ENCODE results near the gene ACBD4.

Gene ACBD4

DNA sequence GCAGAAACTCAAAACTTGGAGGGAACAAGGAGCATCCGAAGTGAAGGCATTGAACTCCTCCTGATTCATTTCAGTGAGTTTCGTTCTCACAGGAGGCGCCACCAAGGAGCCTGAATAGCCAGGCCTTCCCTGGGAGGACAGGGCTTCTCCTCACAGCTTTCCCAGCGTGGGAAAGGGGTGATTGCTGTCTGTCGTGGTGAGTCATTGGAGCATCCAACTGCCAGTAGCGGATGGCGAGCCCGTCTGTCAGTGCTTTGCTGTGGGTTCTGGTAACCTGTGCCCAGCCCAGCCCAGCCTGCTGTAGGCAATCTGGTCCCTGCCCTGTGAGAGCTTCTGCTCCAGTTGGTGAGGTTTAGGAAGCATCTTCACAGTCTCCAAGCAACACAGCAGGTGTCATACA lies 31.5 kb upstream of the ACBD4 start:
- in situ Hi-C loops (cut with MboI; ENCODE audit: low sequenced_read_pairs) = no loop called here

DNA sequence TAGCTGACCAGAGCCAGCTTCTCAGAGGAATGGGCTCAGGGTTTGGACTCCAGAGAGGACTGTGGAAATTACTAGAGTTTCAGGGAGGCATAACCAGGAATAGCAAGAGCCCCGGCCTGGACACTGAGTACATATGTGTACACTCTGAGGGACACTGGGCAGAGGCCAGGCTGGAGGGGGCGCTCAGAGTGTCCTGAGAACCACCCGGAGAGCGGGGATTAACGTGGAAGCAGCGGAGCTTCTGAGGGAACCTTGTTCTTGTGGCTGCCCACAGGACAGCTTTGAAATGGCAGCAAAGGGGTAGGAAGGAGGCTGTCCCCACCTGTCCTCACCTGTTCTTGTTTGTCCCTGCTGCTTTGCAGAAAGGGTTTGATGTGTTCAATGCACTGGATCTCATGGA lies 31.0 kb upstream of the ACBD4 start:
- in situ Hi-C loops (cut with MboI; ENCODE audit: low sequenced_read_pairs) = no loop called here

DNA sequence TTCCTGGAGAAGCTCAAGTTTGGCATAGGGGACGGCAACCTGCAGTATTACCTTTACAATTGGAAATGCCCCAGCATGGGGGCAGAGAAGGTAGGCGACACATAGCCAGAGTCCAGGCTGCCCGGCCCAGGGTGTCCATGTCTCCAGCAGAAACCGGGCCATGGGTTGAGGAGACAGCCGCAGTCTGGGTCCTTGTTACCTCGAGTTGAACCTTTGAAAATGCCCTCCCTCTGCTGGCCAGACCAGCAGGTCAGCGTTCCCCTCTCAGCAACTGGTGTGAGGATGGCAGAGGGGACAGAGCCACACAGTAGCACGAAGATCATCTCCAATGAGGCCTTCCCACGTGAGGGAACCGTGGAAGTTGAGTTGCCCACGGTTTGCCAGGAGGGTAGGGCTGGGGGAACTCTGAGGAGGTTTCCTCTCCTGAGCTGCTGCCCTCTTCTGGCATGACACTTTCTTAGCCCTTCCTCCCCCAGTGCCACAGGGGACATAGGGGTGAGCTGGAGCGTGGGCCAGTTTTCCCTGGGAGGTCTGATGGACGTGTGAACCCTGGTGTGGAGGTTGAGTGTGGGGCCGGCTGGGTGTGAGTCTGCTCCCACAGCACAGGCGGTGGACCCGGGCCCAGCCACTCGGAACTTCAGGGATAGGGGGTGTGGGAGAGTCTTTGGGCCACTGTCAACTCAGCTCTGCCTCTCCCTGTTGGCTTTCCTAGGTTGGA lies 30.4 kb upstream of the ACBD4 start:
- in situ Hi-C loops (cut with MboI; ENCODE audit: low sequenced_read_pairs) = no loop called here

DNA sequence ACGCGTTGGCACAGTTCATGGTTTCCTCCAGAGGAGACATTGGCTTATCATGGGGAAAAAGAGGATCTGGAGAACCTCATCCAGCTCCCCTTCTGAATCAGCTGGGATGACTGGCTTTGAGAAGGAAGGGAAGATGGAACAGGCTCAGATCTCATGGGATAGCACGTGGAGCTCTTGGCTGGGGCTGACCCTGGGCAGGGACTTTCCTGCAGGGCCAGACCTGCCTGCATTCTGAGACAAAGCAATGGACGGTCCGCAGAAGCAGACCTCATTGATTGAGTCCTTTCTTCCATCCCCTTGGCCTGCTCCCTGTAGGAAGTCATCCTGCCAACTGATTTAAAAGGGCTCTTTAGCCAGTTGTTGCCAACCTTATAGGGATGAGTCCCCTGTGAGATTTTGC lies 29.4 kb upstream of the ACBD4 start:
- in situ Hi-C loops (cut with MboI; ENCODE audit: low sequenced_read_pairs) = no loop called here

DNA sequence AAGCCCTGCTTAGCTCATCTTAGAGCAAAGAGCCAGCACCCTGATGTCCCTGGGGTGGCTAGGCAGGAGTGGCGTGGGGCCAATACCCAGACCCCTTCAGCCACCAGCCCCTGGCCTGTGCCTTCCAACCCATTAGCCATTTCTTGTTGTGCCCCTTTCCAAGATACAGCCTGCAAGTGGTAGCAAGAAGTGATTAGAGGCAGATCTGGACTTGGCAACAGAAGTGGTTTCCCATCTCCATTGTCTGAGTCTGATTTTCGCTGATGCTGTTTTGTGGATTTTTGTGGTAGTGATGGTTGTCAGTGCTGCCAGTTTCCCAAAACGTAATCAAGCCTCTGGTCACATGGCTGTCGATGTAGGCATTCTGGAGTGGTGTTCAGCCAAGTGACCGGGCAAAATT lies 28.9 kb upstream of the ACBD4 start:
- in situ Hi-C loops (cut with MboI; ENCODE audit: low sequenced_read_pairs) = no loop called here

DNA sequence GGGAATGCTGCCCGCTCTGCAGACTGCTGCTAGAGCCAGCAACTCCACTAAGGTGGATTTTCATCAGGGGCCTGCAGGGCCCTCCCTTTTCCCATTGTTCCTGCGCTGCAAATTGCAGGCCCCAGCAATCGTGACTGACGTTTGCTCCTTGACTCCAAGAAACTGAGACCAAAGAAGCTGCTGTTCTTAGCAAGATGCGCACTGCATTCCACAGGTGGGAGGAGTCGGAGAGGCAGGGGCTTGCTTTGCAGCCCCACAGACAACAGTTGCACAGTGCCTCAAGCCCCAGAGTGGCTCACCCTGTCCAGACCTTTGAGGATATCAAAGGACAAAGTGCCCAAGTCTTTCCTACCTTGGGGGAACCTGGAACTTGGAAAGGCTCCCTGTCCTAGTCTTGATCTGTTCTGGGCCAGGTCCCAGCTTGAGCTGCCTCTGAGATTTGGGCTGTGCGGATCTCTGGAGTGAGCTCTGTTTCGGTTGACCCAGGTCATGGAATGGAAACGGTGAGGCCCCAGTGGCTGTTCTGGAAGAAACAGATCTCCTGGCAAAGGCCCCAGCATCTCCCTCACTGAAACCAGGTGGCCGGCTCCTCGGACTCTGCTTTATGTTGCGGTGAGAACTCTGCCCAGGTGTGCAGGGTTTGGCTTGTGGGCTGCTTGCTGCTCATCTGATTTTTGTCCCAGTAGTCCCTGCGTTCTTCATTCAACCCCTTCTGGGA lies 28.0 kb upstream of the ACBD4 start:
- in situ Hi-C loops (cut with MboI; ENCODE audit: low sequenced_read_pairs) = no loop called here

DNA sequence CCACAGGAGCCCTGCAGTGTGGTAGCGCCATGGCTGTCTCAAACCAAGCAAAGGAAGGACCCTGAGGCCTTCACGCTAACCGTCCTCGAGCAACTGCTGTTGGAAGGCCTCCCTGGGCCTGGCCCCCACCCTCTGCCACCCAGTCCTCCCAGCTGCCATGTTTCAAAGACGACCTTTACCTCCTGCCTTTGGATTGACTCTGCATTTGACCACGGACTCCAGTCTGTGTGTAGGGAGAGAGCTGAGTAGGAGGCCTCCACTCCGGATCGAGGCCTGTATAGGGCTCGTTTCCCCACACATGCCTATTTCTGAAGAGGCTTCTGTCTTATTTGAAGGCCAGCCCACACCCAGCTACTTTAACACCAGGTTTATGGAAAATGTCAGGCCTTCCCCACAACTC lies 27.4 kb upstream of the ACBD4 start:
- in situ Hi-C loops (cut with MboI; ENCODE audit: low sequenced_read_pairs) = no loop called here

DNA sequence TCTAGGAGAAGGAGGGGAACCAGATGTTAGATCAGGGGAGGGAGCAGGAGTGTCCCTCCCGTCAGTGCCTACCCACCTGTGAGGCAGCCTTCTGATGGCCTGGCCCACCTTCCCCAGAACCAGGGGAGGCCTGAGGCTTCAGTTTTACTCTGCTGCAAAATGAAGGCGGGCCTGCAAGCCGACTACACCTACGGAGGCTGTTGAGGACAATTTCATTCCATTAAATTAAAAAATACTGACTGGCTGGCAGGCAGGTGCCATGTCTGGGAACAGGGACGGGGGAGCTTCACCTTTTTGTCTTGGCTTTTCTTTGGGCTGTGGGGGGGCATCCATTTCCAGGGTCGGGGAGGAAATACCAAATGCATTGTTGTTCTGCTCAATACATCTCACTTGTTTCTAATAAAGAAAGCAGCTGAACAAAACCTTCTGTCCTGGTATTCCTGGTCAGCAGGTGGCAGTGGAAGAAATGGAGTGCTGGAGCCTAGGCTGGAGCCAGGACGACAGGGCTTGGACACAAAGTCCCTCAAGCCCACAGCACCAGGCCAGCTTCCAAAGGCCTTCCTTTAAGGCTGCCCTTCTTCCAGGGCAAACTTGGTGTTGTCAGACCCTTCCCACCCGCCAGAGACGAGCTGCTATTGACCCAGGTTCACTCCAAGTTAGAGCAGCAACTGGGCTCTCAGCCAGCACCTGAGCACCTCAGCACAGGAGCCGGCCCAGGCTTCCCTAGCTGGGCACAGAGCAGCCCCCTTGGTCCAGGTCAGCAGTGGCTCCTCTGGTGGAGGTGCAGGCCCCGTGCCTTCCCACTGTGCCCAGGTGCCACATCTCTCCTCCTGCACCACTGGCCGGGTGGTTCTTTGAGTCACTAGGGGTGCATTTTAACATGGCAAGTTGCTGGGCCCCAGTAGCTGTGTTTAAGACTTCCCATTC lies 26.6 kb upstream of the ACBD4 start:
- in situ Hi-C loops (cut with MboI; ENCODE audit: low sequenced_read_pairs) = no loop called here

DNA sequence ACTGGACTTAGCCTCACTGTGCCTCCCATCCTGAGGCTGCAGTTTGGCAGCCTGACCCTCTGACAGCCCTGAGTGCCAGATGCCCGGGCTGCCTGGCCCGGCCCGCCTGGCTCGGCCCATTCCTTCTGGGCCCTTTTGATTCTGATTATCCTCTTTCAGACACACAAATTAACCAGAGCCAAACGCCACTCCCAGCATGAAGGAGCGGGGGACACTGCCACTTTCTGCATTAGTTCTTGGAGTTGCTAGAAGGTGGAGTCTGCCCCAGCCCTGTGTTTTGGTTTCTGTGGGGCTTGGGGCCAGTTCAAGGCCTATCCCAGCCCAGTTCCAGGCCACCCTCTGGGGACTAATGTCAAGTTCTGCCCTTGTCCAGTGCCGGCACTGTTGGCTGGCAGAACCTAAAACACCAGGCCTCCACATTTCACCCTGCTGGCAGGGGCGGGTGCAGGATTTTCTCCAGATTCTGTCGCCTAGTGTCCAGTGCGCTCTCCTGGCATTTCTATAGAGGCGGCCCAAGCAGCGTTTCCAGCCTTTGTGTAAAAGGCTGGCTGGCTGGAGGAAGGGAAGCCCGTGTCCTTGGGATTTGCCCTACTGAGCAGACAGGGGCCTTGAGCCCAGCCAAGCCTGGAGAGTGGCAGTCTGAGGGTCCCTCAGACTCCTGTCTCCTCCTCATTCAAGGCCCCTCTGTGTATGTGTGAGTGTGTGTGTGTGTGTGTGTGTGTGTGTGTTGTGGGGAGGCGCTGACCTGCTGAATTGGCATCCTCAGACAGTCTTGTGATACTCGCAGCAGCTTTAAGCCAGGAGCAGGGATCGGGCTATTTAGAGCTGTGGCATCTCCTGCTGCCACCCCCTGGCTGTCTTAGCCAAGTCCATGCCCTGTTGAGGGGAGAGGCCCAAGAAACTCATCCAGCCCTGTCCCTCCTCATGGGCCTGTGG lies 24.5 kb upstream of the ACBD4 start:
- in situ Hi-C loops (cut with MboI; ENCODE audit: low sequenced_read_pairs) = no loop called here

DNA sequence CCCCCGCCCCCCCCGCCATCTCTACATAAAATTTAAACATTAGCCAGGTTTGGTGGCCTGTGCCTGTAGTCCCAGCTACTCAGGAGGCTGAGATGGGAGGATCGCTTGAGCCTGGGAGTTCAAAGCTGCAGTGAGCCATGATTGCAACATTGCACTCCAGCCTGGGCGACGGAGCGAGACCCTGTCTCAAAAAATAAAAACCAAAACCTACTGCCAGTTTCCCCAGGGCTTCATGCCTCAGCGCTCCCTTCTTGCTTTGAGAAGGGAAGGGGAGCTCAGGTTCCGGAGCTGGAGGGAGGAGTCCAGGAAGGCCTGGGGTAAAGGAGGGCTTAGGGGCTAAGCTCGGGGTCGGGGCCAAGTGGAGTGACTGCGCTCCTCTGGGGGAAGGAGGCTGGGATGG lies 23.6 kb upstream of the ACBD4 start:
- in situ Hi-C loops (cut with MboI; ENCODE audit: low sequenced_read_pairs) = no loop called here

DNA sequence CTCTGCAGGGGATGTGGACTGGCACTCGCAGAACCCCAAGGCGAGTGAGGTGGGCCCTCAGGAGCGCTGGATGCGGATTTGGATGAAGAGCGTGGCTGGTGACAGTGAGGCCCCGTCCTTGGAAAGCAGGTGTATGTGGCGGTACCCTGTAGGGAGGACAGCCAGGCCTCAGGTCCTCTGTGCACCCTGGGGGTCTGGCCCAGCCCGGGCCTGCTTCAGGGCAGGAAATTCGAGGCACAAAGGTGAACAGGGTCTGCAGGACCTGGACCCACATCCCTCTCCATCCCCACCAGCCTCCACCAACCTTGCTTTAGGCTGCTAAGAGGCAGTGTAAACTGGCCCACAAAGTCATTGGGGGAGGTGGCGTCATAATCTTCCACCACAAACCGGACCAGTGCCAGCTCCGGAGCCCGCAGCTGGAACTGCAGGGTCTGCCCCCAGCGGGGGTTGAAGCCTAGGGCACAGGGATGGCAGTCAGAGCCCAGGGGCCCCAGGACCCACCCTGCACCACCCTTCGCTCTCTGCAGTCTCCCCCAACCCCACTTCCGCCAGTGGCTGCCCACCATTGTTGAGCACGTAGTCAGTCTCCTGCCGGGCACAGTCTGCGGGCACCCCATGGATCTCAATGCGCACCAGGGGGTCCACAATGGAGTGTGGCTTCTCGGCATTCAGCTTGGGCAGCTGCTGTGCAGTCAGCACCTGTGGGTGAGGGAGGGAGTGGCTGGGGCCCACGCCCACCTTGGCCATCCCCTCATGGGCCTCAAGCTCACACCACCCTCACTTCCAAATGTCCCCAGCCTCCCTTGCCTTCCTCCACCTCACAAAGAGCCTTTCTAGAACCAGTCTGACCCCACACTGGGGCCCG lies 22.7 kb upstream of the ACBD4 start:
- in situ Hi-C loops (cut with MboI; ENCODE audit: low sequenced_read_pairs) = no loop called here

DNA sequence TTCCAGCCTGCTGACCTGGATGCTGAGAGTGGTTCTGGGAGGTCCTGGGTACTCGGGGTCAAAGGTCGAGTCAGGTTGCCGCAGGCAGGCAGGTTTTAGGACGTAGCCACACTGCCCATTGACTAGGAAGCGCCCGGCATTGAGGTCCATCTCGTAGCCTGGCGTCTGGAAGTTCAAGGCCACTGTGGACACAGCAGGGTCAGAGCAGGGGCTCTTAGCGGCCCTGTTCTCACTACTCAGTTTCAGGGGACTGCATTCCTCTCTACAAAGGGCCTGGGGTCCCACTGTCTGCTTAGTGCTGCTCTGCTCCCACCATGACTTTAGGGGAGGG lies 22.1 kb upstream of the ACBD4 start:
- in situ Hi-C loops (cut with MboI; ENCODE audit: low sequenced_read_pairs) = no loop called here

DNA sequence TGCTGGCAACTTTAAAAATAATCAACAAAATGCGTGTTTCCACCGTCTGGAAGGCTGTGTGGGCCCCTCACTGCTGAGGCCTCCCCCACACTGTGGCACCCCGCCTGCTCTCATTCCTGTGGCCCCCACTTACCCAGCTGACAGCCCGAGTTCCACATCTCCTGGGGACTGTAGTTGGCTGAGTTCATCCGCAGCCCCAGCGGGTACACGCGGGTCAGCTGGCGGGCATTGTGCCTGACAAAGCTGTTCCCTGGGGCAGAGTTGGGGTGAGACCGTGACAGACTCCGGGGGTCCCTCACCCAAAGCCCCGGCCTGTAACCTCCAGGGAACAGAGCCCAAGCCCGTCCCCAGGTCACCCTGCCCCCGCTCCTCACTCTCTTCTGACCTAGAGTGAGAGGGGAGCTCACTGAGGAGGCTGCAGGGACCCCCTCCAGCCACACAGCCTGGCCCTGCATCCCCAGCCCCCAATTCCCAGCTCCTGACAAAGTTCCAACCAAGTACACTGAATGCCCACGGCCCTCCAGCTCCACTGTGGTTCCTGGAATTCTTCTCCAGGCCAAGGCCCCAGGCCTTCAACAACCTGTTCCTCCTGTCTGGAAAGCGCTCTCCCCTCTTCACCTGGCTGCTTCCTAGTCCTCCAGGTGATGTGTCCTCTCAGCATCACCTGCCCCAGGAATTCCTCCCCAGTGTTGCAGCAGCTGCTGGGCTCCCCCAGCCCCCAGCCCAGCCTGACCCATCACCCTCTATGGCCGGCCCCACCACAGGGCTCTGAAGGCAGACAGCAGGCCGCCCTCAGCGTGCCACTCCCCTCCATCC lies 21.2 kb upstream of the ACBD4 start:
- in situ Hi-C loops (cut with MboI; ENCODE audit: low sequenced_read_pairs) = no loop called here

DNA sequence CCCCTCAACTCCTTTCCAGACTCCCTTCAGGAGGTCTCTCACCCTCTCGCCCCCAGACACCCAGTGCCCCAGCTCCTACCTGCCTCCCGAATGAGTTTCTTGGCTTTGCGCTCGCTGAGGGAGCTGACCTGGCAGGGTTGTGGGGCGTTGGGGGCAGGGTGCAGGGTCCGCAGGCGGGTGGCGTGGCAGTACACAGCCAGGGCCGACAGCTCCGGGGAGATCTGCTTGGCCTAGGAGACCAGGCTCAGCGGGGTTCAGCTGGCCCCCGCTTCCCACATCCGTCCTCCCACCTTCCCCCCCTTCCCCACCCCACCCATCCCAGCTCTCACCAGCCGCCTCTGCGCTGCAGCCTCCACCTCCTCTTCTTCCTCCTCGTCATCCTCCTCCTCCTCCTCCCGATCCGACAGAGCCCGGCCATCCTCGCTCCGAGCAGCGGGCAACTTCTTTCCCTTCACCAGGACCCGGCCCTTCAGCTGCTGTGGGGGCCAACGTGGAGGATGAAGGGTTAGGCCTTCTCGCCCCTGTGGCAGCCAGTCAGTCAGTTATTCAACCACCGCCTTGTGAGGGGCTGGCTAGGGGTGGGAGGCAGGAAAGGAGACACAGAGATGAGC lies 20.4 kb upstream of the ACBD4 start:
- in situ Hi-C loops (cut with MboI; ENCODE audit: low sequenced_read_pairs) = no loop called here

DNA sequence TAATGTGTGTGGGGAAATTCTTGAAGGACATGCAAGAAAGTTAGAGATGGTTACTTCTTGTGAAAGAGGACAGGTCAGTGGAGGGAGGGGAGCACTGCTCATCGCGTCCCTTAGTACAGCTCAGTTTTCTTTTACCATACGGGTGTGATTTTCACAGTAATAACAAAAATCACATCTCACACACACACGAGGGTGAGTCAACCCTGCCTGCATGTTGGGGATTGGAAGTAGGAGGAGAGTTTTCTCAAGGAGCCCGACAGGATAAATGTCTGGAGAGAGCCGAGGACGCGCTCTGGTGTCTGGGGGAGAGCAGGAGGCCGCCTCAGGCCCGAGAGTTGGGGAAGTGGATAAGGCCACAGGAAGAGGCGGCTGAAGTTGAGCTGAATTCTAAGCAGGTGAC lies 19.6 kb upstream of the ACBD4 start:
- in situ Hi-C loops (cut with MboI; ENCODE audit: low sequenced_read_pairs) = no loop called here

DNA sequence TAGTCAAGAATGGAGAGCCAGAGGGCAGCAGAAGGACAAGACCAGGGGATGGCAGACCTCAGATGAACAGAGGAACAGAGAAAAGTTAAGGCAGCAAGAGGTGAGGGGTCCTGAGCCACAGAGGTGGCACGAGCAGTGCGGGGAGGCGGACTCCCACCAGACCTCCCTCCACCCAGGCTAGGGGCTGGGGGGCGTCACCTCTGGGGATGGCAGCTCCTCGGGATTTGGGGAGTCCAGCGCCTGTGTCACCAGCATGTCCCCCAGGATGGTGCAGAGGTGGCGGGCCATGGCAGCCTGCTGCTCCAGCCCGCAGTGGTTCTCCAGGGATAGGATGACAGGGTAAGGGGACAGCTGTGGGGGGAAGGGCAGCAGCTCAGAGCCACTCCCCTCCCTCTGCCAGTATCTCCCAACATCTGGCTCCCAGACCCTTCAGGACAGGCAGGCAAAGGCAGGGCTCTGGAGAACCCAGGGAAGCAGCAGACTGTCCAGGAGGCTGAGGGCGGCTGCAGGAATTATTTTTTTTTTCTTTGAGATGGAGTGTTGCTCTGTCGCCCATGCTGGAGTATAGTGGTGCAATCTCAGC lies 19.0 kb upstream of the ACBD4 start:
- in situ Hi-C loops (cut with MboI; ENCODE audit: low sequenced_read_pairs) = no loop called here

DNA sequence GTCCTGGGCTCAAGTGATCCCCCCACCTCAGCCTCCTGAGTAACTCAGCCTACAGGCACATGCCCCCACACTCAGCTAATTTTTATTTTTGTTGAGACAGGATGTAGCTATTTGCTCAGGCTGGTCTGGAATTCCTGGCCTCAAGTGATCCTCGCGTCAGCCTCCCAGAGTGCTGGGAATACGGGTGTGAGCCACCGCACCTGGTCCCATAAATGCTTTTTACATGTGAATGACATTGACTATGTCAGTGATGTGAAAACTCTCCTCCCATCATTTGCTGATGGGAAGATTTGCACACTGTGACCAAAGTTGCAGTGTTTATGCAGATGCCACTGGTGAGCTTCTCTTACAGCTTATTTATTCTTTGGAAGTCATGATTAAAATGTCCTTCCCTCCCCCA lies 18.2 kb upstream of the ACBD4 start:
- in situ Hi-C loops (cut with MboI; ENCODE audit: low sequenced_read_pairs) = no loop called here
